ENCODE results near the gene TBC1D9B. TPM values are rescaled to one million over a fixed set of nuclear protein-coding genes. Genes with fewer than 3 reads are reported as not detected.
A peak's percentile ranks its signal among the peaks of the same experiment; 100 is the strongest.

TBC1D9B gene
- total and polyA plus RNA-seq, 2 of the 13 experiments (the other 11 are each of a cell fraction or from before 2014, with no cell fraction given), result 35.0 to 50.0 TPM

DNA sequence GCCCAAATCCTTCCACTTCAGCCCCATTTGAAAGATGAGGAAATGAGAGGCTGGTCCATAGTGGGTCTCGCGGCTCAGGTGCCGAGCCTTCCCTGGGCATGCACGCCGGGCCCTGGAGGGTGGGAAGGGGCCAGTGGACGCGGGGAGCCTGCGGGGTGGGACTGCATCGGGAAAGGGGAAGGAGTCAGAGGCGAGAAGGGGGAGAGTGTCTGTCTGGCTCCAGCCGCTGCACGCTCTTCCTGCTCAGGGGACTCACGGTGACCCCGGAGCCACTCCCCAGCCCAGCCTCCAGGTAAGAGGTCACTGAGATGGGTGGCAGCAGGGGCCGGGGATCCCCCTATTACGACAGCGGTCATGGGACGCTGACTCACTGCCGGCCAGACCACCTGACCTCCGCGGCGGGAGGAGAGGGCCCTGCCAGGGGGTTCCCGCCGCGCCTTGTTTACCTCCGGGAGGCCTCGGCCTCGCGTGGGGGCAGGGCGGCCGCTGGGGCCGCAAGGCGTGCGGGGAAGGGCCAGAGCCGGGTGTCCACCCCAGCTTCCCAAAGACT lies 88.9 kb downstream of the TBC1D9B start (continued):
- TF ChIP-seq SOX5 (CRISPR knock-in tag; IDR thresholded peaks at IDR 0.05; ENCODE audit: borderline replicate concordance) (peak; percentile 72; the same call in 1 of the 2 replicates), U2AF1 (optimal IDR thresholded peaks at IDR 0.05; ENCODE audit: low read depth, low read length) (peak; percentile 50), ZNF816 (CRISPR knock-in tag; IDR thresholded peaks at IDR 0.05; ENCODE audit: borderline replicate concordance) (peak; percentile 91), SP1 (IDR thresholded peaks at IDR 0.05) (no peak), SP1 (CRISPR knock-in tag; IDR thresholded peaks at IDR 0.05) (peak; percentile 77), ELF3 (CRISPR knock-in tag; IDR thresholded peaks at IDR 0.05) (peak; percentile 71), U2AF2 (IDR thresholded peaks at IDR 0.05; ENCODE audit: low read depth, low read length) (no peak), NR2F6 (IDR thresholded peaks at IDR 0.05) (peak; percentile 90), NR2F6 (CRISPR knock-in tag; IDR thresholded peaks at IDR 0.05) (peak; percentile 97), SIN3A (IDR thresholded peaks at IDR 0.05; ENCODE audit: borderline replicate concordance, low read depth, low read length) (peak; percentile 72; the same call in 1 of the 2 replicates), MTF1 (CRISPR knock-in tag; IDR thresholded peaks at IDR 0.05) (no peak), SOX13 (IDR thresholded peaks at IDR 0.05) (no peak), SOX13 (CRISPR knock-in tag; conservative IDR thresholded peaks at IDR 0.05 in 1 of 2, IDR thresholded peaks at IDR 0.05 in 1 of 2) (peak in 1 of 2 experiments; percentile 85; a peak in 2 of 4 replicates), ISL2 (CRISPR knock-in tag; IDR thresholded peaks at IDR 0.05) (peak; percentile 78), PHF21A (CRISPR knock-in tag; IDR thresholded peaks at IDR 0.05) (peak; percentile 80; the same call in 1 of the 2 replicates), LCORL (IDR thresholded peaks at IDR 0.05) (no peak), LCORL (CRISPR knock-in tag; IDR thresholded peaks at IDR 0.05) (peak; percentile 80), DMAP1 (CRISPR knock-in tag; IDR thresholded peaks at IDR 0.05) (peak; percentile 81; the same call in 1 of the 2 replicates), FOXP1 (IDR thresholded peaks at IDR 0.05) (peak; percentile 67), FOXP1 (CRISPR knock-in tag; IDR thresholded peaks at IDR 0.05) (peak; percentile 88), ZNF589 (CRISPR knock-in tag; conservative IDR thresholded peaks at IDR 0.05) (peak; percentile 77; the same call in 1 of the 2 replicates), MTA1 (CRISPR knock-in tag; IDR thresholded peaks at IDR 0.05; ENCODE audit: borderline replicate concordance) (peak; percentile 88; the same call in 1 of the 2 replicates), SRSF4 (IDR thresholded peaks at IDR 0.05; ENCODE audit: low read depth, low read length, poor library complexity, severe bottlenecking) (no peak), ZNF20 (CRISPR knock-in tag; IDR thresholded peaks at IDR 0.05) (no peak), HMG20B (CRISPR knock-in tag; conservative IDR thresholded peaks at IDR 0.05) (peak; percentile 71; the same call in 1 of the 2 replicates), ZNF350 (CRISPR knock-in tag; IDR thresholded peaks at IDR 0.05; ENCODE audit: borderline replicate concordance, low read depth) (peak; percentile 80; the same call in 1 of the 2 replicates), AGO1 (IDR thresholded peaks at IDR 0.05; ENCODE audit: low read depth, low read length, poor library complexity, severe bottlenecking) (peak; percentile 72), ARHGAP35 (CRISPR knock-in tag; IDR thresholded peaks at IDR 0.05; ENCODE audit: borderline replicate concordance) (no peak; the same call in 1 of the 2 replicates), MZF1 (CRISPR knock-in tag; IDR thresholded peaks at IDR 0.05; ENCODE audit: borderline replicate concordance) (no peak)
- TF ChIP-seq, protein P1, sequence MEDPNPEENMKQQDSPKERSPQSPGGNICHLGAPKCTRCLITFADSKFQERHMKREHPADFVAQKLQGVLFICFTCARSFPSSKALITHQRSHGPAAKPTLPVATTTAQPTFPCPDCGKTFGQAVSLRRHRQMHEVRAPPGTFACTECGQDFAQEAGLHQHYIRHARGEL (CRISPR knock-in tag; IDR thresholded peaks at IDR 0.05), result 0 out of 2 replicates have a peak, but pooled peaks have one; percentile 15
- TF ChIP-seq, protein P2, sequence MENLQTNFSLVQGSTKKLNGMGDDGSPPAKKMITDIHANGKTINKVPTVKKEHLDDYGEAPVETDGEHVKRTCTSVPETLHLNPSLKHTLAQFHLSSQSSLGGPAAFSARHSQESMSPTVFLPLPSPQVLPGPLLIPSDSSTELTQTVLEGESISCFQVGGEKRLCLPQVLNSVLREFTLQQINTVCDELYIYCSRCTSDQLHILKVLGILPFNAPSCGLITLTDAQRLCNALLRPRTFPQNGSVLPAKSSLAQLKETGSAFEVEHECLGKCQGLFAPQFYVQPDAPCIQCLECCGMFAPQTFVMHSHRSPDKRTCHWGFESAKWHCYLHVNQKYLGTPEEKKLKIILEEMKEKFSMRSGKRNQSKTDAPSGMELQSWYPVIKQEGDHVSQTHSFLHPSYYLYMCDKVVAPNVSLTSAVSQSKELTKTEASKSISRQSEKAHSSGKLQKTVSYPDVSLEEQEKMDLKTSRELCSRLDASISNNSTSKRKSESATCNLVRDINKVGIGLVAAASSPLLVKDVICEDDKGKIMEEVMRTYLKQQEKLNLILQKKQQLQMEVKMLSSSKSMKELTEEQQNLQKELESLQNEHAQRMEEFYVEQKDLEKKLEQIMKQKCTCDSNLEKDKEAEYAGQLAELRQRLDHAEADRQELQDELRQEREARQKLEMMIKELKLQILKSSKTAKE (CRISPR knock-in tag; IDR thresholded peaks at IDR 0.05; ENCODE audit: borderline replicate concordance), result peak; percentile 96
- TF ChIP-seq, protein P3, sequence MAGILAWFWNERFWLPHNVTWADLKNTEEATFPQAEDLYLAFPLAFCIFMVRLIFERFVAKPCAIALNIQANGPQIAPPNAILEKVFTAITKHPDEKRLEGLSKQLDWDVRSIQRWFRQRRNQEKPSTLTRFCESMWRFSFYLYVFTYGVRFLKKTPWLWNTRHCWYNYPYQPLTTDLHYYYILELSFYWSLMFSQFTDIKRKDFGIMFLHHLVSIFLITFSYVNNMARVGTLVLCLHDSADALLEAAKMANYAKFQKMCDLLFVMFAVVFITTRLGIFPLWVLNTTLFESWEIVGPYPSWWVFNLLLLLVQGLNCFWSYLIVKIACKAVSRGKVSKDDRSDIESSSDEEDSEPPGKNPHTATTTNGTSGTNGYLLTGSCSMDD (CRISPR knock-in tag; IDR thresholded peaks at IDR 0.05), result no peak

All from HepG2 (cell line).